MM.1S (cell line): Measurements from ENCODE around the gene DLGAP1.

Source experiments
- DNase-seq: peaks from one replicate; pipeline ENCODE4 v3.0.0-alpha.2; 2015
- H2AFZ ChIP-seq: fragments of 300-600 bp; sonication (generic); 2 replicates; pipeline ENCODE4 v1.6.0; 2016; ENCODE audit warnings: antibody characterized with exemption, low read length
- H3F3A ChIP-seq: fragments of 300-600 bp; sonication (generic); 2 replicates; pipeline ENCODE4 v1.6.1; 2016; ENCODE audit warnings: mild to moderate bottlenecking, antibody characterized with exemption, low read length, moderate library complexity, mixed read lengths; ENCODE audit not compliant: insufficient read depth
- H3K27ac ChIP-seq: fragments of 300-600 bp; sonication (generic); 2 replicates; pipeline ENCODE4 v1.5.1; 2016; ENCODE audit warnings: mild to moderate bottlenecking, low read length
- H3K27me3 ChIP-seq: fragments of 300-600 bp; sonication (generic); replicated peaks from 2 replicates; pipeline ENCODE4 v1.6.0; 2016; ENCODE audit warnings: low read length; ENCODE audit not compliant: insufficient read depth
- H3K36me3 ChIP-seq: fragments of 300-600 bp; sonication (generic); replicated peaks from 2 replicates; pipeline ENCODE4 v1.6.1; 2016; ENCODE audit warnings: mild to moderate bottlenecking, low read length, mixed read lengths; ENCODE audit not compliant: insufficient read depth
- H3K4me1 ChIP-seq: fragments of 300-600 bp; sonication (generic); 2 replicates; pipeline ENCODE4 v1.6.1; 2016; ENCODE audit warnings: low read length, mixed read lengths
- H3K4me2 ChIP-seq: fragments of 300-600 bp; sonication (generic); 2 replicates; pipeline ENCODE4 v1.6.0; 2016; ENCODE audit warnings: low read depth, low read length
- H3K4me3 ChIP-seq: fragments of 300-600 bp; sonication (generic); 2 replicates; pipeline ENCODE4 v1.5.1; 2016; ENCODE audit warnings: low read length, mixed read lengths
- H3K79me2 ChIP-seq: fragments of 300-600 bp; sonication (generic); 2 replicates; pipeline ENCODE4 v1.6.1; 2016; ENCODE audit warnings: mixed run types, low read length, mixed read lengths
- H3K9ac ChIP-seq: fragments of 300-600 bp; sonication (generic); 2 replicates; pipeline ENCODE4 v1.6.1; 2016; ENCODE audit warnings: low read length, mixed read lengths
- H3K9me2 ChIP-seq: fragments of 300-600 bp; sonication (generic); replicated peaks from 2 replicates; pipeline ENCODE4 v1.6.1; 2016; ENCODE audit warnings: mild to moderate bottlenecking, low read length, mixed read lengths; ENCODE audit not compliant: insufficient read depth
- H3K9me3 ChIP-seq: fragments of 300-600 bp; sonication (generic); replicated peaks from 2 replicates; pipeline ENCODE4 v1.6.1; 2016; ENCODE audit warnings: mild to moderate bottlenecking, low read length, mixed read lengths; ENCODE audit not compliant: insufficient read depth
- H4K20me1 ChIP-seq: fragments of 300-600 bp; sonication (generic); 2 replicates; pipeline ENCODE4 v1.6.1; 2016; ENCODE audit warnings: mild to moderate bottlenecking, low read length, moderate library complexity, mixed read lengths; ENCODE audit not compliant: insufficient read depth
- EZH2 ChIP-seq: fragments of 300-600 bp; sonication (generic); optimal IDR thresholded peaks from 2 replicates; pipeline ENCODE3; 2017; ENCODE audit warnings: low read depth, mild to moderate bottlenecking, antibody characterized with exemption, low read length, mixed read lengths
- EZH2phosphoT487 ChIP-seq: fragments of 300-600 bp; sonication (generic); IDR thresholded peaks from 2 replicates; pipeline ENCODE4 v1.6.1; 2018; ENCODE audit warnings: antibody characterized with exemption, low read length
- TF ChIP-seq, protein P1 (sequence below): fragments of 300-600 bp; sonication (generic); IDR thresholded peaks from 2 replicates; pipeline ENCODE4 v1.5.1; 2016; ENCODE audit warnings: antibody characterized with exemption, low read length, mixed read lengths

Gene DLGAP1

DNA sequence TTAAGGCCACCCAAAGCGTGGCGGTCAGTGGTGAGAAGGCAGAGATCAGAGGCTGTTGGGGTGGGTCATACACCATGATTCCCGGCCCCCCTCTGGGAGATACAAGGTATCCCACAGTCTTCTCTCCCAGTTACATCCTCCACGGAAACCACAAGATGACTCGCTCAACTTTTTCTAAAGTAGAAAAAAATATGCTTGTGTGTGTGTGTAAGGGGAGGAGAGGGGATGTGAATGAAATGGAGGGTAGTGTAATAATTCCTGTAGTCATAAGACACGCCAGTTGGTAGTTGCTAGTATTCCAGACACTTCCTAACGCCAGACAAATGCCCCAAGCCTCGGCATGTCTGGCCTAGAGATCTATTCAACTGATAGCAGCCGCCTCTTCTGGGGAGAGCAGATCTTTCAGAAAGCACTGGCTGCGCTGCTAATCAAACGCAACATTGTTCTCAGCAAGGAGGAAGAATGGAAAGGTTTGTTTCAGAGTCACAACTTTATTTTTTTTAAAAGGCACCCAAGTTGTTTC is 861.7 kb downstream of the DLGAP1 start:
- H3F3A ChIP-seq, result peaks cover 5% of the 10 kb centered on the region
- DNase-seq, result no peak

DNA sequence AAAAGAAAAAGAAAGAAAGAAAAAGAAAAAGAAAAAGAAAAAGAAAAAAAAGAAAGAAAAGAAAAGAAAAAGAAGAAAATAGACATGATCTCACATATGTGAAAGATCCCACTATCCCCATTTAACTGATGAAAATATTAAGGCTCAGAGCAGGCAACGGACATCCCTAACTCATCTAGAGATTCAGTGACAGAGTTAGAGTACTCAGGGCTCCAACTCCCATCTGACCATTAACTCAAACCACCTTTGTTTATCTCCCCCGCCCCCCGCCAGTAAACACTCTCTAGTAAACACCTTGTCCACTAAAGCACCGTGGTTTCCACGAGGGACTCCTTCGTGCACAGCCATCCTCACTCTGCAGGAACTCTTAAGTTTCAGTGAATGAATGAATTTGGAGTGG is 862.2 kb downstream of the DLGAP1 start:
- no peak overlapping the region for H3K9ac ChIP-seq

More for the DNA sequence above, 861.7 kb downstream of the DLGAP1 start:
- H3K4me1 ChIP-seq, result peaks cover 7% of the 10 kb centered on the region; the same call in 1 of the 2 replicates
- H3K4me2 ChIP-seq, result peak overlapping the region; percentile 63
- no peaks in the 10 kb centered on the region for H3K36me3 ChIP-seq
- H3K9me3 ChIP-seq, result no peaks in the 10 kb centered on the region
- peaks cover 79% of the 10 kb centered on the region for H3K27me3 ChIP-seq
- H4K20me1 ChIP-seq, result no peaks in the 10 kb centered on the region
- no peaks in the 10 kb centered on the region for H3K79me2 ChIP-seq
- H3K4me3 ChIP-seq, result peak overlapping the region; percentile 44; the same call in 1 of the 2 replicates
- H2AFZ ChIP-seq, result 0 out of 2 replicates have a peak overlapping the region, but pooled peaks have one; percentile 15
- H3K9me2 ChIP-seq, result no peaks in the 10 kb centered on the region
- TF ChIP-seq, protein P1, sequence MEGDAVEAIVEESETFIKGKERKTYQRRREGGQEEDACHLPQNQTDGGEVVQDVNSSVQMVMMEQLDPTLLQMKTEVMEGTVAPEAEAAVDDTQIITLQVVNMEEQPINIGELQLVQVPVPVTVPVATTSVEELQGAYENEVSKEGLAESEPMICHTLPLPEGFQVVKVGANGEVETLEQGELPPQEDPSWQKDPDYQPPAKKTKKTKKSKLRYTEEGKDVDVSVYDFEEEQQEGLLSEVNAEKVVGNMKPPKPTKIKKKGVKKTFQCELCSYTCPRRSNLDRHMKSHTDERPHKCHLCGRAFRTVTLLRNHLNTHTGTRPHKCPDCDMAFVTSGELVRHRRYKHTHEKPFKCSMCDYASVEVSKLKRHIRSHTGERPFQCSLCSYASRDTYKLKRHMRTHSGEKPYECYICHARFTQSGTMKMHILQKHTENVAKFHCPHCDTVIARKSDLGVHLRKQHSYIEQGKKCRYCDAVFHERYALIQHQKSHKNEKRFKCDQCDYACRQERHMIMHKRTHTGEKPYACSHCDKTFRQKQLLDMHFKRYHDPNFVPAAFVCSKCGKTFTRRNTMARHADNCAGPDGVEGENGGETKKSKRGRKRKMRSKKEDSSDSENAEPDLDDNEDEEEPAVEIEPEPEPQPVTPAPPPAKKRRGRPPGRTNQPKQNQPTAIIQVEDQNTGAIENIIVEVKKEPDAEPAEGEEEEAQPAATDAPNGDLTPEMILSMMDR, result no peak
- TF ChIP-seq EZH2 (no peak), EZH2phosphoT487 (no peak)
- no peak overlapping the region; the same call in 1 of the 2 replicates for H3K9ac ChIP-seq
- peak overlapping the region; percentile 61; the same call in 1 of the 2 replicates for H3K27ac ChIP-seq

DNA sequence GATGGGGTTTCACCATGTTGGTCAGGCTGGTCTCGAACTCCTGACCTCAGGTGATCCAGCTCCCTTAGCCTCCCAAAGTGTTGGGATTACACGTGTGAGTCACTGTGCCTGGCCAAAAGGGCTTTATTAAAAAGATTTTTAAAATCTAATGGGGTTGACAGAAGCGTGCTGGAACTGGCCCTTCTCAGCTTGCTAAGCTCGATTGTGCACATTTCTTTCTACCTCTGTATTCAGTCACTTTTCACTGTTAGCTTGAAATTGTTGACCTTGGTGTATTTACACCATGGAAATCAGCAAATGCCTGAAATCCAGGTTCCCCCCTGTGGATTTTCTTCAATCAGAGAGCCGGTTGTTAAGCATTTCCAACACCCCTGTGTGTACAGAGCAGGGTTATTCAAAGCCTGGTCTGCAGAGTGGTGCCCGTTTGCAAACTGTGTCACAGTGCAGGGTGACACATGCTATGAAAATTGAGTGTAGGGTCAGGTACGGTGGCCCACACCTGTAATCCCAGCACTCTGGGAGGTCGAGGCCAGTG is 864.9 kb downstream of the DLGAP1 start:
- H2AFZ ChIP-seq, result no peak overlapping the region
- TF ChIP-seq, protein P1, result no peak
- TF ChIP-seq EZH2phosphoT487 (no peak), EZH2 (no peak)
- H3K27ac ChIP-seq, result no peak overlapping the region
- H3K36me3 ChIP-seq, result no peaks in the 10 kb centered on the region
- H3K9me3 ChIP-seq, result no peaks in the 10 kb centered on the region
- peaks cover 24% of the 10 kb centered on the region for H3F3A ChIP-seq
- no peak overlapping the region for H3K4me2 ChIP-seq
- H4K20me1 ChIP-seq, result no peaks in the 10 kb centered on the region
- no peak overlapping the region for H3K4me3 ChIP-seq
- DNase-seq, result no peak
- no peak overlapping the region for H3K9ac ChIP-seq
- H3K79me2 ChIP-seq, result no peaks in the 10 kb centered on the region
- H3K27me3 ChIP-seq, result peaks cover 67% of the 10 kb centered on the region
- H3K4me1 ChIP-seq, result peaks cover 26% of the 10 kb centered on the region
- H3K9me2 ChIP-seq, result no peaks in the 10 kb centered on the region

More for the DNA sequence above, 862.2 kb downstream of the DLGAP1 start:
- Histone ChIP-seq H3K36me3 (no peaks in the 10 kb centered on the region), H3K4me2 (peak overlapping the region; percentile 63; the same call in 1 of the 2 replicates), H3K9me2 (no peaks in the 10 kb centered on the region), H3K27ac (no peak overlapping the region), H3F3A (peaks cover 6% of the 10 kb centered on the region), H2AFZ (no peak overlapping the region), H3K79me2 (no peaks in the 10 kb centered on the region), H3K4me3 (no peak overlapping the region), H4K20me1 (no peaks in the 10 kb centered on the region), H3K9me3 (no peaks in the 10 kb centered on the region), H3K4me1 (peaks cover 7% of the 10 kb centered on the region; the same call in 1 of the 2 replicates), H3K27me3 (peaks cover 83% of the 10 kb centered on the region)
- DNase-seq, result no peak
- TF ChIP-seq, protein P1, result no peak
- TF ChIP-seq EZH2phosphoT487 (no peak), EZH2 (no peak)
